ENCODE data around the gene SLC5A10.

GRCh38 chr17:18980682-18981334 is 28.8 kb downstream of the SLC5A10 start:
- no peak for TF ChIP-seq CTCF (IDR thresholded peaks at IDR 0.05)
- no peak for TF ChIP-seq POLR2A (IDR thresholded peaks at IDR 0.05; ENCODE audit: low read depth)

Measured in esophagus muscularis mucosa (tissue), 3 donors.